ENCODE data around the gene SRGAP3.

Gene SRGAP3

DNA sequence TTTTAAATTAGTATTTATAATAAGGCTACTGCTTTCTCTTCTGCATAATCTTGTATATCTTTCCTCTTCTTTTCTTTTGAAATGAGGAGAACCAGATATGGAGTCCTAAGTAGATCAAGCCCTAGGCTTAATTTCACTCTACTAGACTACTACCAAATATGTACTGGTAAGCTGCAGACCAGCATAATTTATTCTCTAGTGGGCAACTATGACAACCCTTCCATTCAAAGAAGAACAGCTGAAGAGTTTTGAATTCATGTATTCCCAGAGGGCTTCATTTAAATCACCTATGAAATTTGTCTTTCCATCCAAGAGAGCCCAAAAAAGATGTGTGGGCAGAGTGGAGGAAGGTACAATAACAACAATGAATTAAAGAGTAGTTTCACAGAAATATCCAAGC, 296.1 kb downstream of the SRGAP3 start:
- Histone ChIP-seq H3K27ac (ENCODE audit: low read depth, low read length) (no peak overlapping the region), H3K36me3 (ENCODE audit: control insufficient read depth in 5 of 5, insufficient read depth in 5 of 5, low read length in 5 of 5) (peaks cover 0 to 9% (median 0%) of the 10 kb centered on the region in 5 donors), H3K4me1 (ENCODE audit: control insufficient read depth in 5 of 5, insufficient read depth in 5 of 5, low read length in 5 of 5) (no peaks in the 10 kb centered on the region), H3K4me3 (ENCODE audit: low read depth in 1 of 5, low read length in 5 of 5) (no peak overlapping the region), H3K9me3 (ENCODE audit: control insufficient read depth in 5 of 5, low read length in 5 of 5) (no peaks in the 10 kb centered on the region), H3K9ac (ENCODE audit: low read length in 5 of 5) (no peak overlapping the region), H3K27me3 (ENCODE audit: control insufficient read depth in 5 of 5, insufficient read depth in 4 of 5, low read length in 5 of 5) (no peaks in the 10 kb centered on the region)

DNA sequence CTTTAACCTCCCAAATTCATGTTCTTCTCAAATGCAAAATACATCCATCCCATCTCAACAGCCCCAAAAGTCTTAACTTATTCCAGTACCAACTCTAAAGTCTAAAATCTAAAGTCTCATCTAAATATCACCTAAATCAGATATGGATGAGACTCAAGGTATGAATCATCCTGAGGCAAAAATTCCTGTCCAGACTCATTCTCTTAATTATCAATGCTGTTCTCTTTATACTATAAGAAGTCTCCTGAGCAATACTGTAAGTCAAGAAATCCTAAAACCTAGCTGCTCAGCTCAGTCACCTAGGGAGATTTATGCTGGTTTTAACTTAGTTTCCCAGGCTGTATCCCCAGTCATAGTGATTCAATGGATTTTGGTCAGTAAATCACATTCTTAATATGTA, 297.3 kb downstream of the SRGAP3 start:
- H3K36me3 ChIP-seq (ENCODE audit: control insufficient read depth in 5 of 5, insufficient read depth in 5 of 5, low read length in 5 of 5), result peaks cover 0 to 5% (median under 1%) of the 10 kb centered on the region in 5 donors
- no peaks in the 10 kb centered on the region for H3K9me3 ChIP-seq (ENCODE audit: control insufficient read depth in 5 of 5, low read length in 5 of 5)
- no peak overlapping the region for H3K27ac ChIP-seq (ENCODE audit: low read depth, low read length)
- no peak overlapping the region for H3K9ac ChIP-seq (ENCODE audit: low read length in 5 of 5)
- H3K4me1 ChIP-seq (ENCODE audit: control insufficient read depth in 5 of 5, insufficient read depth in 5 of 5, low read length in 5 of 5), result no peaks in the 10 kb centered on the region
- H3K4me3 ChIP-seq (ENCODE audit: low read depth in 1 of 5, low read length in 5 of 5), result no peak overlapping the region
- H3K27me3 ChIP-seq (ENCODE audit: control insufficient read depth in 5 of 5, insufficient read depth in 4 of 5, low read length in 5 of 5), result no peaks in the 10 kb centered on the region

DNA sequence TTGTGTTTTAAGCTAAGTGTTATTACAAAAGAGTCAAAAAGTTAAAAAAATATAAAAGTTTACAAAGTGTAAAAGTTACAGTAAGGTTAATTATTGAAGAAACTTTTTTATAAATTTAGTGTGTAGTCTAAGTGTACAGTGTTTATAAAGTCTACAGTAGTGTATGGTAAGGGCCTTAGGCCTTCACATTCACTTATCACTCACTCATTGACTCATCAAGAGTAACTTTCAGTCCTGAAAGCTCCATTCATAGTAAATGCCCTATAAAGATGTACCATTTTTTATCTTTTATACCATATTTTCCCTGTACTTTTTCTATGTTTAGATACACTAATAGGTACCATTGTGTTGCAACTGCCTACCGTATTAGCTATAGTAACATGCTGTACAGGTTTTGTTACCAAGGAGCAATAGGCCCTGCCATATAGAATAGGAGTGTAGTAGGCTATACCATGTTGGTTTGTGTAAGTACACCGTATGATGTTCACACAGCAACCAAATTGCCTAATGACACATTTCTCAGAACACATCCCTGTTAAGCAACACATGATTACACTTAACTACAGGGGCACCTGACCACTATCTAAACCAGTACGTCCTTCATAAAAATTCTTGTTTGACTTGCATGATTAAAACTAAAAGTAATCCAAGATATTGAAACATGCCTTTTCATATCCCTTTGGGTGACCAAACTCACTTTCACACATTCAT, 303.4 kb downstream of the SRGAP3 start:
- Histone ChIP-seq H3K27ac (ENCODE audit: low read depth, low read length) (no peak overlapping the region), H3K9me3 (ENCODE audit: control insufficient read depth in 5 of 5, low read length in 5 of 5) (peaks cover 0 to 2% (median 0%) of the 10 kb centered on the region in 5 donors), H3K4me1 (ENCODE audit: control insufficient read depth in 5 of 5, insufficient read depth in 5 of 5, low read length in 5 of 5) (no peaks in the 10 kb centered on the region), H3K27me3 (ENCODE audit: control insufficient read depth in 5 of 5, insufficient read depth in 4 of 5, low read length in 5 of 5) (no peaks in the 10 kb centered on the region), H3K36me3 (ENCODE audit: control insufficient read depth in 5 of 5, insufficient read depth in 5 of 5, low read length in 5 of 5) (peaks cover 10 to 31% (median 11%) of the 10 kb centered on the region in 5 donors), H3K4me3 (ENCODE audit: low read depth in 1 of 5, low read length in 5 of 5) (no peak overlapping the region), H3K9ac (ENCODE audit: low read length in 5 of 5) (no peak overlapping the region)

DNA sequence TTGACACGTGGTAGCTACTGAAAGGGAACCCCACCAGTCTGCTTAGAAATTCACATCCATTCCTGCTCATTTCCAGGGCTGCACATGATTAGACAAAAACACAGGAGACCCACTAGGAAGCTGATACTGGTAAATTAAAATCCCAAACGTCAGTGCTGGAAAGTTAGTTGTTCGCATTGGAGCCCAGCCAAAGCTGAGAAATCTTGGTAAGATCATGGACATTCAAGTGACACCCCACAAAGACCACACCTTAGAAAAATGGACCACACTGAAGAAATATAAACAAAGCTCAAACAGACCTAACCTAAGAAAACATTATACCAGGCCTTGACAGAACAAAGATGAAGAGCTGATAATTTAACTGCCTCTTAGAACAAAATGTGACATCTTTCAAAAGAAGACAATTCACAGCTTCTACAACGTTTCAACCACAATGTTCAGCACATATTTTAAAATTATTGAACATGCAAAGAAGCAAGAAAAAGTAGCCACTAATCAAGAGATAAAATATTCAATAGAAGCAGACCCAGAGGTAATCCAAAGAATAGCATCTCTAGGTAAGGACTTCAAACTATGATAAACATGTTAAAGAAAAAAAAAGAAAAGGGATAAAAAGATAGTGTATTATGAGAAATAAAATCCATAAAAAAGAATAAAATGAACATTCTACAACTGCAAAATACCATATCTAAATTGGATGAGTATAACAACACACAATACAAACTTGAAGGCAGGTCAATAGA, 306.5 kb downstream of the SRGAP3 start:
- peaks cover 16 to 41% (median 18%) of the 10 kb centered on the region in 5 donors for H3K36me3 ChIP-seq (ENCODE audit: control insufficient read depth in 5 of 5, insufficient read depth in 5 of 5, low read length in 5 of 5)
- no peak overlapping the region for H3K9ac ChIP-seq (ENCODE audit: low read length in 5 of 5)
- H3K4me1 ChIP-seq (ENCODE audit: control insufficient read depth in 5 of 5, insufficient read depth in 5 of 5, low read length in 5 of 5), result no peaks in the 10 kb centered on the region

DNA sequence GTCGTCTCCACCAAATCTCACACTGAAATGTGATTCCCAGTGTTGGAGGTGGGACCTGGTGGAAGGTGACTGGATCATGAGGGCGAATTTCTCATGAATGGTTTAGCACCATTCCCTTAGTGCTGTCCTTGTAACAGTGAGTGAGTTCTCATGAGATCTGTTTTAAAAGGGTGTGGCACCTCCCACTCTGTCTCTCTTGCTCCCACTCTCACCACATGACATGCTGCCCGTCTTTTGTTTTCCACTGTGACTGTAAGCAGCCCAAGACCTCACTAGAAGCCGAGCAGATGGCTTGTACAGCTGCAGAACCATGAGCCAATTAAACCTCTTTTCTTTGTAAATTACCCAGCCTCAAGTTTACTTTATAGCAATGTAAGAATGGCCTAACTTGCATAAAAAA, 307.3 kb downstream of the SRGAP3 start:
- Histone ChIP-seq H3K9me3 (ENCODE audit: control insufficient read depth in 5 of 5, low read length in 5 of 5) (peaks cover 0 to 2% (median 0%) of the 10 kb centered on the region in 5 donors), H3K27ac (ENCODE audit: low read depth, low read length) (no peak overlapping the region), H3K4me1 (ENCODE audit: control insufficient read depth in 5 of 5, insufficient read depth in 5 of 5, low read length in 5 of 5) (no peaks in the 10 kb centered on the region), H3K9ac (ENCODE audit: low read length in 5 of 5) (no peak overlapping the region), H3K4me3 (ENCODE audit: low read depth in 1 of 5, low read length in 5 of 5) (no peak overlapping the region), H3K36me3 (ENCODE audit: control insufficient read depth in 5 of 5, insufficient read depth in 5 of 5, low read length in 5 of 5) (peaks cover 16 to 46% (median 18%) of the 10 kb centered on the region in 5 donors), H3K27me3 (ENCODE audit: control insufficient read depth in 5 of 5, insufficient read depth in 4 of 5, low read length in 5 of 5) (no peaks in the 10 kb centered on the region)

More for the DNA sequence above, 306.5 kb downstream of the SRGAP3 start:
- Histone ChIP-seq H3K27me3 (ENCODE audit: control insufficient read depth in 5 of 5, insufficient read depth in 4 of 5, low read length in 5 of 5) (no peaks in the 10 kb centered on the region), H3K27ac (ENCODE audit: low read depth, low read length) (no peak overlapping the region), H3K9me3 (ENCODE audit: control insufficient read depth in 5 of 5, low read length in 5 of 5) (peaks cover 0 to 2% (median 0%) of the 10 kb centered on the region in 5 donors), H3K4me3 (ENCODE audit: low read depth in 1 of 5, low read length in 5 of 5) (no peak overlapping the region)

DNA sequence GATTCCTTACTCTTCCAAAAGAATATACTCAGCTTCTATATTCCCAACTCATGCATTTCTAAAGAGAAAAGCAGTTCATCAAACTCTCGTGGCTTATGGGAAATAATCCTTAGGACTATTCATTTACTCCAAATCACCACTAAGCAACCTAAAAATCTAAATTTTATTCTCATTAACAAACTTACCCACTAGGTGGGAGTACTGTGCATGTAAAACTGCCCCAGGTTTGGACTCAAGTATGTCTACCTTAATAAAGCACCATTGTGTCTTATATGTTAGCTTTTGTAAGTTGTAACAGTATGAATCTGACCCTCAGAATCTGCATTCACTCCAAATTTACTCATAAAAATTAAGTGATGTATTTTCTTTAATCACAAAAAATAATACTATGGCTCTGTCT, 311.4 kb downstream of the SRGAP3 start:
- Histone ChIP-seq H3K9ac (ENCODE audit: low read length in 5 of 5) (no peak overlapping the region), H3K27ac (ENCODE audit: low read depth, low read length) (no peak overlapping the region), H3K4me3 (ENCODE audit: low read depth in 1 of 5, low read length in 5 of 5) (no peak overlapping the region), H3K4me1 (ENCODE audit: control insufficient read depth in 5 of 5, insufficient read depth in 5 of 5, low read length in 5 of 5) (no peaks in the 10 kb centered on the region), H3K27me3 (ENCODE audit: control insufficient read depth in 5 of 5, insufficient read depth in 4 of 5, low read length in 5 of 5) (no peaks in the 10 kb centered on the region), H3K36me3 (ENCODE audit: control insufficient read depth in 5 of 5, insufficient read depth in 5 of 5, low read length in 5 of 5) (peaks cover 10 to 37% (median 16%) of the 10 kb centered on the region in 5 donors), H3K9me3 (ENCODE audit: control insufficient read depth in 5 of 5, low read length in 5 of 5) (peaks cover 0 to 2% (median 0%) of the 10 kb centered on the region in 5 donors)

DNA sequence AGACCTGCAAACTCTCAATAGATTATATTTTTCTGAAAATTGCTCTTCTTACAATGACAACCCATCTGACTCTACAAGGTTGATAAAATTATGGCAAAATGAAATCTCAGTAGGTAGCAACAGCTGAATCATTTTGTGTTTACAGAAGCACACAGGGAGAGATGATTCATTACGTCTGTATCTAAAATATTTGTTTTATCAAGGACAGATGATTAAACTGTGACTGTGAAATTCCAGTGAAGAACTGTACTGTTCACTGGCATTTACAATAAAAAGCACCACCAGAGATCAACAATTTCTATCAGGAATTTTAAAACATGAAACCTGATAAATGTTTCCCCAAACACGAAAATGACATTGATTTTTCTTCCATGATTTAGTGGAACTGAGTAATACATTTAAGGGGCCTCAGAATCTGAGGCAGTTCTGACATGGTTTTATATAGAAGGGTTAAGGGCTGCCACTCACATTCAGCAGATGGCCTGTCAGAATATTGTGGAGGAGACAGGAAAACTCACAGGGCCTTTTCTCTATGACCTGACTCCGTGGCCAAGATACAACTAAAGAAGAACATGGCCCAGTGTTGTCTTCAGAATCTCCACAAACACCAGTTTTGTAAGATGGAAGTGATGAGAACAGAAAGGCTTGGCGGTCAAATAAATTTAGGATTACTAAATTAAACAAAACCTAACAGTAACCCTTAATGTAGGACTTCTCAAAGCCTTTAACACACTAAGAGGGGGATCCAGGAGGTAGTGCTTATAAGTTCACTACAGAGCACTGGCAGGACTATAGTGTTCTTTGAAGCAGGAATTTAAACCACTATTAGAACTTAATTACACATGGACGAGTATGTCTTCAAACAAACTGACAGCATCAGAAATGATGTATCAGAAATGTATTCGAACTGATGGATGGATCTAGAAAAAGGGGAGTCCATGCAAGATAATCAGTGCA, 312.1 kb downstream of the SRGAP3 start:
- no peak overlapping the region for H3K9ac ChIP-seq (ENCODE audit: low read length in 5 of 5)
- no peaks in the 10 kb centered on the region for H3K4me1 ChIP-seq (ENCODE audit: control insufficient read depth in 5 of 5, insufficient read depth in 5 of 5, low read length in 5 of 5)
- no peaks in the 10 kb centered on the region for H3K27me3 ChIP-seq (ENCODE audit: control insufficient read depth in 5 of 5, insufficient read depth in 4 of 5, low read length in 5 of 5)

DNA sequence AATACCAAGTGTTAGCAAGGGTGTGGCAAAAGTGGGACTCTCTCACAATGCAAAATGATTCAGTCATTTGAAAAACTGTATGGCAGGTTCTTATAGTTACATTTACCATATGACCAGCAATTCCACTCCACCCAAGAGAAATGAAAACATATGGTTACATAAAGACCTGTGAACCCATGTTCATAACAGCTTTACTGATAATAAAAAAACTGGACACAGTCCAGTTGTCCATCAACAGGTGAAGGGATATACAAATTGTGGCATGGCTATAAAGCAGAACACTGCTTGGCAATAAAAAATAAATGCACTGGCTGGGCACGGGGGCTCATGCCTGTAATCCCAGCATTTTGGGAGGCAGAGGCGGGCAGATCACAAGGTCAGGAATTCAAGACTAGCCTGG, 316.9 kb downstream of the SRGAP3 start:
- Histone ChIP-seq H3K27me3 (ENCODE audit: control insufficient read depth in 5 of 5, insufficient read depth in 4 of 5, low read length in 5 of 5) (no peaks in the 10 kb centered on the region), H3K9me3 (ENCODE audit: control insufficient read depth in 5 of 5, low read length in 5 of 5) (no peaks in the 10 kb centered on the region), H3K27ac (ENCODE audit: low read depth, low read length) (no peak overlapping the region), H3K36me3 (ENCODE audit: control insufficient read depth in 5 of 5, insufficient read depth in 5 of 5, low read length in 5 of 5) (peaks cover 0 to 8% (median 0%) of the 10 kb centered on the region in 5 donors), H3K4me1 (ENCODE audit: control insufficient read depth in 5 of 5, insufficient read depth in 5 of 5, low read length in 5 of 5) (no peaks in the 10 kb centered on the region), H3K4me3 (ENCODE audit: low read depth in 1 of 5, low read length in 5 of 5) (no peak overlapping the region), H3K9ac (ENCODE audit: low read length in 5 of 5) (no peak overlapping the region)

More for the DNA sequence above, 312.1 kb downstream of the SRGAP3 start:
- Histone ChIP-seq H3K9me3 (ENCODE audit: control insufficient read depth in 5 of 5, low read length in 5 of 5) (no peaks in the 10 kb centered on the region), H3K36me3 (ENCODE audit: control insufficient read depth in 5 of 5, insufficient read depth in 5 of 5, low read length in 5 of 5) (peaks cover 10 to 37% (median 15%) of the 10 kb centered on the region in 5 donors), H3K27ac (ENCODE audit: low read depth, low read length) (no peak overlapping the region), H3K4me3 (ENCODE audit: low read depth in 1 of 5, low read length in 5 of 5) (no peak overlapping the region)

DNA sequence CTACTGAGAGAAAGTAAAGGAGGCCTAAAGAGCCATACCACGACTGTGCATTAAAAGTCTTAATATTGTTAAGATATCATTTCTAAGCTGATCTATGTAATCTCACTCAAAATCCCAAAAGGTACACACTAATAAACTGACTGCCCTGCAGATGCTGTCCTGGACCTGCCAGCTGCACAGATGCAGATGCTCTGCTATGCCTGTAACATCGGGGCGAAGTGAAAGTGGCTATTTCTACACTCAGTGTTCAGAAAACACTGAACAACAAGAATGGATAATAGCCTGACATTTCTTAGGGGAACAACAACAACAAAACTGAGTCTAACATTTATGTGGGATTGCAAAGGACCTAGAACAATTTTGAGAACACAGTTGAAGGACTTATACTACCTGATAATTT, 318.1 kb downstream of the SRGAP3 start:
- no peaks in the 10 kb centered on the region for H3K4me1 ChIP-seq (ENCODE audit: control insufficient read depth in 5 of 5, insufficient read depth in 5 of 5, low read length in 5 of 5)
- no peak overlapping the region for H3K9ac ChIP-seq (ENCODE audit: low read length in 5 of 5)
- H3K36me3 ChIP-seq (ENCODE audit: control insufficient read depth in 5 of 5, insufficient read depth in 5 of 5, low read length in 5 of 5), result peaks cover 0 to 7% (median 0%) of the 10 kb centered on the region in 5 donors
- no peak overlapping the region for H3K4me3 ChIP-seq (ENCODE audit: low read depth in 1 of 5, low read length in 5 of 5)
- H3K27me3 ChIP-seq (ENCODE audit: control insufficient read depth in 5 of 5, insufficient read depth in 4 of 5, low read length in 5 of 5), result no peaks in the 10 kb centered on the region
- H3K9me3 ChIP-seq (ENCODE audit: control insufficient read depth in 5 of 5, low read length in 5 of 5), result no peaks in the 10 kb centered on the region
- no peak overlapping the region for H3K27ac ChIP-seq (ENCODE audit: low read depth, low read length)
